ENCODE measurements around the gene PRDM11. TPM values are rescaled to one million over a fixed set of nuclear protein-coding genes. Genes with fewer than 3 reads are reported as not detected.

Gene PRDM11
- total RNA-seq, 1 donor from 2014 or later = 7.5 TPM

DNA sequence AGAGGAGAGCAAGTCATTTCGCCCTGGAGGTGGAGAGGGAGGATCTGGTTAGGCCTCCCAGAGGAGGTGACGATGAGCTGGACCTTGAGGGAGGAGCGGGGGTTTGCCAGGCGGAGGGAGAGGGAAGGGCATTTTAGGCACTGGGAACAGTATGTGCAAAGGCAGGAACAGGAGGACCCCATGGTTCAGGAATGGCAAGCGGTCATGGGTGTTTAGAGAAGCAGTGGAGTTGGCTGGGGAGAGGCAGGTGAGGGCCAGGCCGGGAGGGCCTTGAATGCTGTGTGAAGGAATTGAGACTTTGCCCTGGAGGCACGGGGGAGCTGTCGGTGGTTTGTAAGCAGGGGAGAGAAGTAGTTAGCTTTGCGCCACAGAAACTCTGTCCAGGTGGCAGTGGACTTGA is 10.3 kb downstream of the PRDM11 start:
- Mint-ChIP-seq H3K9me3 (ENCODE audit: unreplicated experiment) (peaks cover 6% of the 10 kb centered on the region), H3K27ac (ENCODE audit: unreplicated experiment) (peak overlapping the region; percentile 40), H3K4me1 (ENCODE audit: low read depth, unreplicated experiment) (peaks cover 10% of the 10 kb centered on the region), H3K4me3 (ENCODE audit: unreplicated experiment) (no peak overlapping the region), H3K36me3 (ENCODE audit: unreplicated experiment) (no peaks in the 10 kb centered on the region), H3K27me3 (ENCODE audit: unreplicated experiment) (peaks cover 5% of the 10 kb centered on the region)
- TF ChIP-seq, protein P1, sequence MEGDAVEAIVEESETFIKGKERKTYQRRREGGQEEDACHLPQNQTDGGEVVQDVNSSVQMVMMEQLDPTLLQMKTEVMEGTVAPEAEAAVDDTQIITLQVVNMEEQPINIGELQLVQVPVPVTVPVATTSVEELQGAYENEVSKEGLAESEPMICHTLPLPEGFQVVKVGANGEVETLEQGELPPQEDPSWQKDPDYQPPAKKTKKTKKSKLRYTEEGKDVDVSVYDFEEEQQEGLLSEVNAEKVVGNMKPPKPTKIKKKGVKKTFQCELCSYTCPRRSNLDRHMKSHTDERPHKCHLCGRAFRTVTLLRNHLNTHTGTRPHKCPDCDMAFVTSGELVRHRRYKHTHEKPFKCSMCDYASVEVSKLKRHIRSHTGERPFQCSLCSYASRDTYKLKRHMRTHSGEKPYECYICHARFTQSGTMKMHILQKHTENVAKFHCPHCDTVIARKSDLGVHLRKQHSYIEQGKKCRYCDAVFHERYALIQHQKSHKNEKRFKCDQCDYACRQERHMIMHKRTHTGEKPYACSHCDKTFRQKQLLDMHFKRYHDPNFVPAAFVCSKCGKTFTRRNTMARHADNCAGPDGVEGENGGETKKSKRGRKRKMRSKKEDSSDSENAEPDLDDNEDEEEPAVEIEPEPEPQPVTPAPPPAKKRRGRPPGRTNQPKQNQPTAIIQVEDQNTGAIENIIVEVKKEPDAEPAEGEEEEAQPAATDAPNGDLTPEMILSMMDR (IDR thresholded peaks at IDR 0.05; ENCODE audit: partially characterized antibody, unreplicated experiment) = no peak
- DNase-seq = no peak

DNA sequence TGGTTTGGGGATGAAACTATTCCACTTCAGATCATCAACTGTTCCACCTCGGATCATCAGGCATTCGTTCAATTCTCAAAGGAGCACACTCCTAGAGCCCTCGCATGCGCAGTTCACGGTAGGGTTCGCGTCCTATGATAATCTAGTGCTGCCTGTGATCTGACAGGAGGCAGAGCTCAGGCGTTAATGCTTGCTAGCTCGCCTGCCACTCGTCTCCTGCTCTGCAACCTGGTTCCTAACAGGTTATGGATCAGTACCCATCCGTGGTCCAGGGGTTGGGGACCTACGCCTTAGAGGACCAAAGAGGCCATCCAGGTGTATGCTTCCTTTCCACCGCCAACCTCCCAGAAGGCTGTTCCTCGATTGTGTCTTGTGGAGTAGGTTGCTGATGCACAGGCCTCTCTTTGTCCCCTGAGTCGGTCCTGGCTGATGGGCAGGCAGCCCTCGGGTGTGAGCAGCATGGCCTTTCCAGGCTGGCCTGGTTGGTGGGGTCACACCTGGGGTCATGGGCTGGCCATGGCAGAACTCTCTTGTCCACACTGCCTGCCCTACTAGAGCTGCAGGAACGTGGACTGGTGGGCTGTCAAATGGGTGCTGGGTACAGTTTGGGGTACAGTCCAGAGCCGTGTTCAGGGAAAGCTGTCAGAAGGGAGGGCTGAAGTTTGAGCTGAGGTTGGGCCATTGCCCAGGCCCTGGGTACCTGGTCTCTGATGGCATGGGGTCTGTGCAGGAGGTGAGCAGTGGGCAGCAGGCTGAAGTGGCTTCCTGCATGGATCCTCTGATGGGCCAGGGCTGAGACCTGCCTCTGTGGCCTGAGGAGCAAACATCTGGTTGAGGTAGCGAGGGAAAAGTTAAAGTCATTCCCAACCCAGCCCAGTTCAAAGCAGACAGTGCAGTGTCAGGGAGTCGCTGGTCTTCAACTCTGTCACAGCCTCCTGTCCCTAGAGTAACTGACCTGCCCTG is 11.1 kb downstream of the PRDM11 start:
- Mint-ChIP-seq H3K9me3 (ENCODE audit: unreplicated experiment) (peaks cover 6% of the 10 kb centered on the region), H3K36me3 (ENCODE audit: unreplicated experiment) (no peaks in the 10 kb centered on the region), H3K4me3 (ENCODE audit: unreplicated experiment) (no peak overlapping the region)

GRCh38 chr11:45158210-45158731 is 11.8 kb downstream of the PRDM11 start:
- Mint-ChIP-seq H3K9me3 (ENCODE audit: unreplicated experiment) (peaks cover 6% of the 10 kb centered on the region), H3K27me3 (ENCODE audit: unreplicated experiment) (peaks cover 6% of the 10 kb centered on the region), H3K27ac (ENCODE audit: unreplicated experiment) (no peak overlapping the region), H3K4me1 (ENCODE audit: low read depth, unreplicated experiment) (peaks cover 12% of the 10 kb centered on the region), H3K4me3 (ENCODE audit: unreplicated experiment) (no peak overlapping the region), H3K36me3 (ENCODE audit: unreplicated experiment) (no peaks in the 10 kb centered on the region)
- no peak for DNase-seq
- TF ChIP-seq, protein P1 (IDR thresholded peaks at IDR 0.05; ENCODE audit: partially characterized antibody, unreplicated experiment) = no peak

More for the DNA sequence above, 11.1 kb downstream of the PRDM11 start:
- TF ChIP-seq, protein P1 (IDR thresholded peaks at IDR 0.05; ENCODE audit: partially characterized antibody, unreplicated experiment) = no peak
- DNase-seq = no peak
- Mint-ChIP-seq H3K4me1 (ENCODE audit: low read depth, unreplicated experiment) (peaks cover 12% of the 10 kb centered on the region), H3K27me3 (ENCODE audit: unreplicated experiment) (peaks cover 6% of the 10 kb centered on the region), H3K27ac (ENCODE audit: unreplicated experiment) (no peak overlapping the region)

- no peak for DNase-seq
- no peak overlapping the region for H3K27ac Mint-ChIP-seq (ENCODE audit: unreplicated experiment)
- H3K4me1 Mint-ChIP-seq (ENCODE audit: low read depth, unreplicated experiment) = peaks cover 12% of the 10 kb centered on the region
- H3K4me3 Mint-ChIP-seq (ENCODE audit: unreplicated experiment) = no peak overlapping the region
- no peaks in the 10 kb centered on the region for H3K36me3 Mint-ChIP-seq (ENCODE audit: unreplicated experiment)
- peaks cover 6% of the 10 kb centered on the region for H3K9me3 Mint-ChIP-seq (ENCODE audit: unreplicated experiment)
- peaks cover 6% of the 10 kb centered on the region for H3K27me3 Mint-ChIP-seq (ENCODE audit: unreplicated experiment)
- TF ChIP-seq, protein P1 (IDR thresholded peaks at IDR 0.05; ENCODE audit: partially characterized antibody, unreplicated experiment) = no peak
Observed at GRCh38 chr11:45158891-45159605, 12.6 kb downstream of the PRDM11 start.

All from glutamatergic neuron (in vitro differentiated cells).